Neural progenitor cell (in vitro differentiated cells): ENCODE data around the gene SIGLEC5.

Experiments used
- CTCF ChIP-seq: fragments of 200-600 bp; sonication (generic); IDR thresholded peaks from 2 replicates; pipeline ENCODE4 v1.5.1; 2017; ENCODE audit warnings: antibody characterized with exemption, mild to moderate bottlenecking
- EZH2 ChIP-seq: fragments of 200-600 bp; sonication (generic); IDR thresholded peaks from 2 replicates; pipeline ENCODE4 v1.6.1; 2017; ENCODE audit warnings: antibody characterized with exemption, mild to moderate bottlenecking, moderate library complexity

- TF ChIP-seq CTCF (no peak), EZH2 (no peak)
Measured at GRCh38 chr19:51602189-51602854, 27.9 kb downstream of the SIGLEC5 start.
